NB4 (cell line): ENCODE measurements around the gene KIF23.

Experiments used
- CTCF ChIP-seq: IDR thresholded peaks from one replicate; pipeline ENCODE4 v1.5.1; 2012; ENCODE audit warnings: low read depth, low read length
- POLR2A ChIP-seq: IDR thresholded peaks from 2 replicates; pipeline ENCODE4 v1.6.1; 2011; ENCODE audit warnings: mild to moderate bottlenecking; ENCODE audit not compliant: insufficient read length; ENCODE audit errors: extremely low read depth

GRCh38 chr15:69434238-69434637, 20.1 kb downstream of the KIF23 start:
- TF ChIP-seq POLR2A (no peak), CTCF (no peak)
